HCT116 (cell line): ENCODE data around the gene CCDC138.
"Not testable (repeated sequence)": the region's sequence is repeated elsewhere in the genome, so short reads cannot be mapped to it uniquely, and the experiment has no call there.

ENCODE experiments used
- EZH2phosphoT487 ChIP-seq: fragments of 200-600 bp; IDR thresholded peaks from 2 replicates; pipeline ENCODE4 v1.6.1; 2018; ENCODE audit warnings: antibody characterized with exemption, borderline replicate concordance
- POLR2A ChIP-seq: IDR thresholded peaks from 2 replicates; pipeline ENCODE4 v1.7.0; 2011; ENCODE audit warnings: borderline replicate concordance; ENCODE audit not compliant: insufficient read depth, insufficient read length; ENCODE audit errors: extremely low read depth
- SP1 ChIP-seq: IDR thresholded peaks from 2 replicates; pipeline ENCODE4 v1.6.1; 2012; ENCODE audit warnings: low read depth
- TF ChIP-seq, protein P1 (sequence below): IDR thresholded peaks from 2 replicates; pipeline ENCODE4 v1.6.1; 2012
- TF ChIP-seq, protein P2 (sequence below), 3 experiments: fragments of 200-600 bp in 1 of 3; sonication (generic) in 1 of 3; IDR thresholded peaks in 2 of 3; conservative IDR thresholded peaks in 1 of 3; 2 replicates each; pipeline ENCODE4 v1.5.1; 2012 to 2017; ENCODE audit warnings: low read depth in 2 of 3, low read length in 2 of 3, antibody characterized with exemption in 1 of 3, borderline replicate concordance in 1 of 3, control low read depth in 1 of 3, mild to moderate bottlenecking in 1 of 3, mixed read lengths in 1 of 3, mixed run types in 1 of 3, moderate library complexity in 1 of 3; ENCODE audit not compliant: insufficient read depth in 1 of 3

DNA sequence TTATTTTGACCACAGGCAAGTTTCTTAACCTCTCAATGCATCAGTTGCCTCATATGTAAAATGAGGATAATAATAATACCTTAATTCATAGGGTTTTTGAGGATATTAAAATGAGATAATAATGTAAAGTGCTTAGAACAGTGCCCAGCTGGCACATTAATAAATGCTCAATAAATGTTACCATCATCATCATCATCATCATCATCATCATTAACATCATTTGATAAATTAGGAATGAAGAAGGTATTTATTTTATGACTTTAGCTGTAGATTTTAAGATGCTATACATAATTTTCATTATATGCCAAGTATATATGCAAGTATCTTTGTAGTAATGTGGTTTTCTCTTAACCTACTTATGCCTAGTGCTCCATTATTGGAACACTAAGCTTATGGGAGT lies 24.0 kb upstream of the CCDC138 start:
- TF ChIP-seq SP1, POLR2A, EZH2phosphoT487: not testable (repeated sequence)
- TF ChIP-seq, protein P1, sequence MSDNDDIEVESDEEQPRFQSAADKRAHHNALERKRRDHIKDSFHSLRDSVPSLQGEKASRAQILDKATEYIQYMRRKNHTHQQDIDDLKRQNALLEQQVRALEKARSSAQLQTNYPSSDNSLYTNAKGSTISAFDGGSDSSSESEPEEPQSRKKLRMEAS: not testable (repeated sequence)
- TF ChIP-seq, protein P2, sequence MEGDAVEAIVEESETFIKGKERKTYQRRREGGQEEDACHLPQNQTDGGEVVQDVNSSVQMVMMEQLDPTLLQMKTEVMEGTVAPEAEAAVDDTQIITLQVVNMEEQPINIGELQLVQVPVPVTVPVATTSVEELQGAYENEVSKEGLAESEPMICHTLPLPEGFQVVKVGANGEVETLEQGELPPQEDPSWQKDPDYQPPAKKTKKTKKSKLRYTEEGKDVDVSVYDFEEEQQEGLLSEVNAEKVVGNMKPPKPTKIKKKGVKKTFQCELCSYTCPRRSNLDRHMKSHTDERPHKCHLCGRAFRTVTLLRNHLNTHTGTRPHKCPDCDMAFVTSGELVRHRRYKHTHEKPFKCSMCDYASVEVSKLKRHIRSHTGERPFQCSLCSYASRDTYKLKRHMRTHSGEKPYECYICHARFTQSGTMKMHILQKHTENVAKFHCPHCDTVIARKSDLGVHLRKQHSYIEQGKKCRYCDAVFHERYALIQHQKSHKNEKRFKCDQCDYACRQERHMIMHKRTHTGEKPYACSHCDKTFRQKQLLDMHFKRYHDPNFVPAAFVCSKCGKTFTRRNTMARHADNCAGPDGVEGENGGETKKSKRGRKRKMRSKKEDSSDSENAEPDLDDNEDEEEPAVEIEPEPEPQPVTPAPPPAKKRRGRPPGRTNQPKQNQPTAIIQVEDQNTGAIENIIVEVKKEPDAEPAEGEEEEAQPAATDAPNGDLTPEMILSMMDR (IDR thresholded peaks at IDR 0.05 in 2 of 3, conservative IDR thresholded peaks at IDR 0.05 in 1 of 3; ENCODE audit: borderline replicate concordance in 1 of 3, insufficient read depth in 1 of 3, low read depth in 2 of 3, low read length in 2 of 3): not testable (repeated sequence)
